GM18505 (cell line): ENCODE results near the gene C4B.
"Not testable (repeated sequence)": the region's sequence is repeated elsewhere in the genome, so short reads cannot be mapped to it uniquely, and the experiment has no call there.

Experiments used
- ATAC-seq: cut with Tn5 transposase; IDR thresholded peaks from one replicate; pipeline ENCODE4 v1.9.1; 2021; ENCODE audit not compliant: unreplicated experiment
- POLR2A ChIP-seq: IDR thresholded peaks from 4 replicates; pipeline ENCODE4 v1.6.1; 2011; ENCODE audit warnings: borderline replicate concordance; ENCODE audit not compliant: insufficient read depth, insufficient read length; ENCODE audit errors: extremely low read depth

C4B gene

GRCh38 chr6:32014547-32014946 is at the start of gene C4B:
TSS of gene C4B (plus strand) at chr6:32014795. CDS start at chr6:32014846, 51 bp downstream.
- not testable (repeated sequence) for ATAC-seq

- ATAC-seq, result no peak
- no peak for TF ChIP-seq POLR2A
Observed at GRCh38 chr6:31965700-31966099, 48.9 kb upstream of the C4B start.

- ATAC-seq, result no peak
- no peak for TF ChIP-seq POLR2A
Observed at GRCh38 chr6:31966506-31966905, 48.1 kb upstream of the C4B start.

GRCh38 chr6:31966997-31967925 is 47.3 kb upstream of the C4B start:
- no peak for TF ChIP-seq POLR2A
- no peak for ATAC-seq

GRCh38 chr6:31967926-31968320 is 46.7 kb upstream of the C4B start:
- no peak for ATAC-seq
- TF ChIP-seq POLR2A, result no peak

GRCh38 chr6:31968326-31968725 is 46.3 kb upstream of the C4B start:
- ATAC-seq, result no peak

GRCh38 chr6:31968791-31969711 is 45.5 kb upstream of the C4B start:
- no peak for TF ChIP-seq POLR2A
- no peak for ATAC-seq

More at GRCh38 chr6:31968326-31968725, 46.3 kb upstream of the C4B start:
- TF ChIP-seq POLR2A, result no peak

GRCh38 chr6:31969712-31970603 is 44.6 kb upstream of the C4B start:
- no peak for TF ChIP-seq POLR2A
- ATAC-seq, result no peak

GRCh38 chr6:31970604-31971271 is 43.9 kb upstream of the C4B start:
- no peak for ATAC-seq
- peak; percentile 15 for TF ChIP-seq POLR2A

- no peak for ATAC-seq
- TF ChIP-seq POLR2A, result peak; percentile 19
Observed at GRCh38 chr6:31971279-31971992, 43.2 kb upstream of the C4B start.

GRCh38 chr6:31971993-31972708 is 42.4 kb upstream of the C4B start, which contains the start of gene DXO:
TSS of gene DXO (minus strand) at chr6:31972138. CDS start at chr6:31971675, 463 bp downstream.
- peak; percentile 84 for ATAC-seq
- peak; percentile 43 for TF ChIP-seq POLR2A

- ATAC-seq, result no peak
- no peak for TF ChIP-seq POLR2A
Observed at GRCh38 chr6:31972709-31973350, 41.8 kb upstream of the C4B start.

- not testable (repeated sequence) for ATAC-seq
Observed at GRCh38 chr6:31976065-31976464, 38.5 kb upstream of the C4B start.
